Hepatocyte (in vitro differentiated cells): Measurements from ENCODE around the gene UBL5.

ENCODE experiments used
- CTCF ChIP-seq: fragments of 200-600 bp; sonication (generic); IDR thresholded peaks from 2 replicates; pipeline ENCODE4 v1.5.1; 2016; ENCODE audit warnings: antibody characterized with exemption, mild to moderate bottlenecking; ENCODE audit not compliant: poor library complexity
- EZH2phosphoT487 ChIP-seq: fragments of 200-600 bp; sonication (generic); IDR thresholded peaks from one replicate; pipeline ENCODE4 v1.6.1; 2018; ENCODE audit warnings: antibody characterized with exemption, mild to moderate bottlenecking, low read depth, moderate library complexity; ENCODE audit not compliant: unreplicated experiment, severe bottlenecking

- TF ChIP-seq EZH2phosphoT487 (no peak), CTCF (no peak)
These were observed 8.8 kb upstream of the UBL5 start, which contains the start of gene FBXL12 for GRCh38 chr19:9818734-9819595.
